ENCODE measurements around the gene IMP4.
"Not testable (repeated sequence)": the region's sequence is repeated elsewhere in the genome, so short reads cannot be mapped to it uniquely, and the experiment has no call there.

IMP4 gene

DNA sequence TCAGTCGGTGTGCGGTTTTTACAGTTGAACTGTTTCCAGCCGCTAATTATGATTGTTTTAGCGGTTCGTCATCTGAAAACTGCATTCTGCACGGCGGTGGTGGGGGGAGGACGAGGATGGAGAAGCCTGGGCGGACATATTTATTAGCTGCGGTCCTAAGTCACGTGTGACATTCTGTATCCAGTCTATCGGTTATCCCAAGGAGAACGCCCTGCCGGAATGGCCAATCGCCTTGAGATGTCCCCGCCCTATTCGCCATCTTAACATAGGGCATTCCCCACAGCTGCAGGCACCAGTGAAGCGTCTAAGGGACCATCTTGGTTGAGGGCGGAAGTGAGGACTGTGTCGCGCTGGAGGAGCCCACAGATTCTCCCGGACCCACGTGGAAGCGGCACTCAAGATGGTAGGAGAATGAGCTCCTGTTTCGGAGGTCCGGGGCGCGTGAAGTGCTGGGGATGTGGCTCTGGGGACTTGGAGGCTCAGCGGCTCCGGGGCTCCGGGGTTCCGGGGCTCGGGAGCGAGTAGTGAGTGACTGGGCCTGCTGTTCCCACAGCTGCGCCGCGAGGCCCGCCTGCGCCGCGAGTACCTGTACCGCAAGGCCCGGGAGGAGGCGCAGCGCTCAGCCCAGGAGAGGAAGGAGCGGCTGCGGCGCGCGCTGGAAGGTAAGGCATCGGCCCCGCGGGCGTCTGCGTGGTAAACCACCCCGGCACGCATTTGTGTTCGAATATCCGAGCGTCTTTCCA lies at the start of gene IMP4:
Gene IMP4, plus strand, starts transcription at position 365 of the 743 bp plus-strand sequence. Its CDS starts 36 bp downstream, at position 401.
- DNase-seq = peak; percentile 90

DNA sequence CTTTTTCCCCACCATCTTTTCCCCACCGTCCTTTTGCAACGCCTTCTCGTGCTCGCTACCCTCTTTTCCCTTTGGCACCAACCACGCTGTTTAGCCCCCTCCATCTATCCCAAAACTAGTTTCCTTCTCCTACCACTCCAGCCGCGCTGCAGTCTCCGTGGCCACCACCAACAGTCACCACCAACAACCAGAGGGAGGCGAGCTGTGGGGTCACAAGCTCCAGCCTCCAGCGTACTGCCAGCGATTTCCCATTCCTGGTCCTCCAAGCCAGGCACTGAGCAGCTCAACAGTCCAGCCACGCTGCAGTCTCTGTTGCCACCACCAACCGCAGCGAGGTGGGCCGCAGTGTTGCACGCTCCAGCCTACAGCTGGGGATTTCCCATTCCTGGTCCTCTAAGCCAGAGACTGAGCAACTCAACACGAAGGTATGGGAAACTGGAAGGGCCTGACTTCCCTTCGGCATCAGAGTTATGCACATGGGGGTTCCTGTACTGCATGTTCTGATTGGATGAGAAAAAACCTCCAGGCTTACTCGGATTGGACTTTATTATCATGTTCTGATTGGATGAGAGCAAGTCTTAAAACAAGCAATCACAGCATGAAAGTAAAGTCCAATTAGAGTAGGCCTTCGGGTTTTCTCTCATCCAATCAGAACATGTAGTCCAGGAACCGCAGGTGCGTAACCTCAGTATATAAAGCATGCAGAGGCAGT lies 42.3 kb upstream of the IMP4 start:
- DNase-seq = no peak

DNA sequence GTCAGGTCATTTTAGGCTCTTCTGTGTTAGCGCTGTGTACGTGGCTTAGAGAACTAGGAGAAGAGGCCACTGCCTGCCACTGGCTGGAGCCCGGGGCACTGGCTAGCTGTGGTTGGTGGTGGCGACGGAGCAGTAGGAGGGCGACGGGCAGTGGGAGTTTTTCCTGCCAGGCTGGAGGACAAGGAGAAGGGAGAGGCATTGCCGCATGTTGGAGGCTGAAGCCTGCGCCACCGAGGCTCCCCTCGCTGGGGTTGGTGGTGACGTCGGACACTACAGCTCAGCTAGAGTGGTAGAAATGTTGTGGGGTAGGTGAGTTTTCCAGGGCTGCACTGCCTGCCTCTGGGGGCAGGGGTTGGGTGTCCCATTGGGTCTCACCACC lies 41.7 kb upstream of the IMP4 start:
- DNase-seq = no peak

GRCh38 chr2:130302164-130302886 lies 40.4 kb upstream of the IMP4 start:
- DNase-seq = no peak

DNA sequence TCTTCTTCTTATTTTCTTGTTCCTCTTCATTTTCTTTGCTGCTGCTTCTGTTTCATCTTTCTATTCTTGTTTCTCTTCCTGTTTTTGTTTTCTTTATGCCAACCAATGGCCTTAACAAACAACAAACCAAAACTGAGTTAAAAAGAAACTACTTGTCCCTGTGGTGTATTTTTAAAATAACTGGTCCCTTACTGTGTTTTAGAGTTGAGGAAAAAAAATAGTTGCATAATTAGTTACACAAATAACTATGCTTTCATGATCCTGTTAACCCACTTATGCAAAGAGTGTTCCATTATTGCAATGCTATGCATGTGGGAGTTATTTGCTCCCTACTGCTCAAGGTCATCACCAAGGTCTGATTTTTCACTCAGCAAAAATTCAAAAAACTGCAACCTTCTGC lies 39.5 kb upstream of the IMP4 start:
- no peak for DNase-seq

GRCh38 chr2:130304726-130305125 lies 38.0 kb upstream of the IMP4 start:
- no peak for DNase-seq

- no peak for DNase-seq
These were observed 34.8 kb upstream of the IMP4 start for GRCh38 chr2:130307850-130308249.

- DNase-seq = no peak
These were observed 31.8 kb upstream of the IMP4 start for GRCh38 chr2:130310881-130311280.

DNA sequence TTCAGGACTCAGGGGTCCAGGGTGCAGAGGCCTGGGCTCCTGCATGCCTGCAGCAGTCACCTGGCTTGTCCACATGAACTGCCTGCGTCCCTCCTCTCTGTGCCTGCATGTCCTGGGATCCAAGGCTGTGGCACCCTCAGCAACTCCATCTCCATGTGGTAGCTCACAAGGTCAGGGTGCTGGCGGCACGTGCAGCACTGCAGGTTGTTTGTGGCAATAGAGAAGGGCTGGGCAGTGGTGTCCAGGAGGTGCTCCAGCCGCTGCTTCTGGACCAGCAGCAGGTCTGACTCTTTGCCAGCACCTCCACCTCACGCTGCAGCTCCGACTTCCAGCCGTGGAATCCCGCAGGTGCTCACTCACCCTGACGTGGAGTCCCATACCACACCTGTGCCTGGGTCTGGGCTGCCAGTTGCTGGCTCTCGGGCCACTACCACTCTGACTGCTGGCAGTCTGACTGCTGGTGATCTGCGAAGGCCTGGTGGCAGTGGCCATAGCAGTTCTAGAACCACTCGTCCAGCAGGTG lies 28.8 kb upstream of the IMP4 start:
- DNase-seq = no peak

GRCh38 chr2:130314377-130314776 lies 28.3 kb upstream of the IMP4 start:
- no peak for DNase-seq

DNA sequence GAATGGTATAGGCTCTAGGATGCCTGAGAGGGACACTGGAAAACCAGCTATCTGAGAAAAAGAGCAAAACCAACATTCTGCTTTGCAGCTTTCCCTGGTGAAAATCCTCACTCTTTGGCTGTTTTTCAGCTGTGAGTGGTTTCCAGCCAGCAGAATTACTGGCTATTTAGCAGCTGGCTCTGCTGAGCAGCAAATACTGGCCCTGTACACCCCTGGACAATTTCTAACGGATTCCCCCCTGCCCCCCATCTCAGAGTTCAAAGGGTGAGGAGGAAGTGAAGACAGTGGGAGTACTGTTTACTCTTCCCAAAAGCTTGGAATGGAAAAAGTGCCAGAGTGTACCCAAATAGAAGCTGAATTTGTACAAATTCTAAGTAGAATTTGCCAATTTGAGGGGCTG lies 26.1 kb upstream of the IMP4 start:
- DNase-seq = no peak

- DNase-seq = no peak
These were observed 23.8 kb upstream of the IMP4 start for GRCh38 chr2:130318906-130319305.

- DNase-seq = no peak
These were observed 23.2 kb upstream of the IMP4 start for GRCh38 chr2:130319536-130319935.

- no peak for DNase-seq
These were observed 14.8 kb upstream of the IMP4 start for GRCh38 chr2:130327703-130328527.

- DNase-seq = no peak
These were observed 14.0 kb upstream of the IMP4 start for GRCh38 chr2:130328710-130329109.

GRCh38 chr2:130332271-130333073 lies 10.2 kb upstream of the IMP4 start:
- peak; percentile 73 for DNase-seq

GRCh38 chr2:130333253-130333652 lies 9.4 kb upstream of the IMP4 start:
- DNase-seq = not testable (repeated sequence)

DNA sequence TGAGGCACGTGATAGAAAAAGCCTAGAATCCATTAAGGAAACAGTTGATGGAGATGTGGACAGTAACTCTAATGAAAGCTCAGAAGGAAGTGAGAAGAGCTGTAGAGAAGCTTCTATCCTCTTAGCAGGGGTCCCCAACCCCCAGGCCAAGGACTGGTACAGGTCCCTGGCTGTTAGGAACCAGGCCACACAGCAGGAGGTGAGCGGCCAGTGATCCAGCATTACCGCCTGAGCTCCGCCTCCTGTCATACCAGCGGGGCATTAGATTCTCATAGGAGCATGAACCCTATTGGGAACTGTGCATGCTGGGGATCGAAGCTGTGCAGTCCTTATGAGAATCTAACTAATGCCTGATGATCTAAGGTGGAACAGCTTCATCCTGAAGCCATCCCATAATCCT lies 8.7 kb upstream of the IMP4 start:
- DNase-seq = no peak

GRCh38 chr2:130335226-130335625 lies 7.5 kb upstream of the IMP4 start:
- DNase-seq = no peak

- DNase-seq = no peak
These were observed 6.4 kb upstream of the IMP4 start for GRCh38 chr2:130336150-130336876.

All from stimulated activated CD4-positive, alpha-beta T cell treated with anti-CD3 and anti-CD28 coated beads, Interleukin-4, amount 100 ng/mL, for 1 hour (primary cell).